T-helper 2 cell treated with Interferon-gamma antibody and Interleukin-4, amounts not matched to agents 5 μg/mL and 100 μg/mL, for 36 hours (primary cell): Measurements from ENCODE around the gene IFI16.

Experiments used
- DNase-seq: peaks from one replicate; pipeline ENCODE4 v3.0.0; 2021; ENCODE audit warnings: low spot score
- H3K27ac Mint-ChIP-seq: one replicate; pipeline ENCODE4 v1.8.0; 2021; ENCODE audit warnings: mild to moderate bottlenecking, mixed read lengths
- H3K27me3 Mint-ChIP-seq: one replicate; pipeline ENCODE4 v1.8.0; 2021; ENCODE audit warnings: low read depth, mixed read lengths
- H3K36me3 Mint-ChIP-seq: one replicate; pipeline ENCODE4 v1.8.0; 2021; ENCODE audit warnings: low read depth, mixed read lengths
- H3K4me1 Mint-ChIP-seq: one replicate; pipeline ENCODE4 v1.8.0; 2021; ENCODE audit warnings: low read depth, mixed read lengths
- H3K4me3 Mint-ChIP-seq: one replicate; pipeline ENCODE4 v1.8.0; 2022; ENCODE audit warnings: mild to moderate bottlenecking, moderate library complexity, mixed read lengths
- H3K9me3 Mint-ChIP-seq: one replicate; pipeline ENCODE4 v1.8.0; 2021; ENCODE audit warnings: mixed read lengths

IFI16 gene

DNA sequence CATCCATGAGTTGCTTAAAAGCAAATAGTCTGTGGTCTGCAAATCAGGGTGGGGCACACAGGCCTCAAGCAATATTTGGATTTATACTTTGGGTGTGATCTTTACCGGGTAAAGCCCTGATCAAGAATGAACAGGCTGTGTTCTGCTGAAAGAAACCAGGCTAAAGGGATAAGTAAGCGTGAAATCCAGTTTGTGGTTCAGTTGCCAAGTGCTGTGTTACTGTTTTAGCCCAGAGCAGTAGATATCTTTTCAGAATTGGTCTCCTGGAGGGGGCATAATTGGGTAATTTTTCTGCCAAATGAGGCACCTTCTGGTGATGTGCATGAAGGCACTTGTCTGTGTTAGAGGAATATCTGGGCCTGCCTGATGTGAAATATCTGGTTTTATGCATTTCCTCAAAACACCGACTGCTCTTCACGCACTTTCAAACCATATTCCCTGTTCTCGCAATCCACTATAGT is 45.5 kb downstream of the IFI16 start:
- Mint-ChIP-seq H3K36me3 (peaks cover 74% of the 10 kb centered on the region), H3K4me1 (peaks cover 48% of the 10 kb centered on the region), H3K27ac (peak overlapping the region; percentile 27), H3K27me3 (no peaks in the 10 kb centered on the region), H3K4me3 (peak overlapping the region; percentile 22), H3K9me3 (no peaks in the 10 kb centered on the region)
- no peak for DNase-seq

DNA sequence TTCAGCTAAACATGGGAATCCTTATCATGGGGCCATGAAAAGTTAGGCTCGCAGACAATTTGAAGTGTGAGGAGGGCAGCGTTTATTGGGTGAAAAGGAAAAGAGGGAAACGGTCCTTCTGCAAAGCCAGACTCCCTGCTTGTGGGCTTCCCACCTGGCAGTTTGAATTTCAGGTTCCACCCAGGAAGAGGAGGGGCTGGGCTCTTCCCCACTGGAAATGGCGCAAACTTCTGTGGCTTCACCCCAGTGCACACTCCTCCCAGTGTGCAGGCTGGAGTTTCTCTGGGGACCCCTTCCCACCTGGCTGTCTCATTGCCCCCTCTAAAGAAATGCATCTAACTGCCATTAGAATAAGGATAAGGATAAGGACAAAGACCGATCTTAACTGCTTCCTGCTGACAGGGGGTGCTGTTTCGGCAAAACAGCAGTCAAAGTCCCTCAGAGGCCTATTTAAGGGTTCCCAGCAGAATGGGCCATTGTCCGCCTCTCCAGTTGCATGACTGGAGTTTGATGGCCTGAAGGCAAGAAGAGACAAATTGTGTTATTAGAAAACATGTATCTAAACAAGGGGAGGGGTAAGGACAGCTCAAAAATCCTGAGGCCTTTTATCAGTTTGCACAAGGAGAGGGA is 46.5 kb downstream of the IFI16 start:
- H3K4me3 Mint-ChIP-seq = no peak overlapping the region
- peak overlapping the region; percentile 64 for H3K27ac Mint-ChIP-seq
- H3K36me3 Mint-ChIP-seq = peaks cover 68% of the 10 kb centered on the region

DNA sequence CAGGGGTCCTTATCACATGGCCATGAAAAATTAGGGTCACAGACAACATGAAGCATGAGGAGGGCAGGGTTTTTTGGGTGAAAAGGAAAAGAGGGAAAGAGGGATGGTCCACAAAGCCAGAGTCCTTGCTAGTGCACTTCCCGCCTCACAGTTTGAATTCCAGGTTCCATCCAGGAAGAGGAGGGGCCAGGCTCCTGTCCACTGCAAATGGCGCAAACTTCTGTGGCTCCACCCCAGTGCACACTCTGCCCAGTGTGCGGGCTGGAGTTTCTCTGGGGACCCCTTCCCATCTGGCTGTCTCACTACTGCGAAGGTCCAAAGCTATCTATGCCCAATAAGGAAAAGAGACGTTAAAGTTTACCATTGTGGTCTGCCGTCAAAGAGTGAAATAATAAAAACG is 49.0 kb downstream of the IFI16 start:
- DNase-seq = no peak
- peaks cover 32% of the 10 kb centered on the region for H3K4me1 Mint-ChIP-seq
- no peak overlapping the region for H3K4me3 Mint-ChIP-seq
- H3K36me3 Mint-ChIP-seq = peaks cover 59% of the 10 kb centered on the region
- H3K27ac Mint-ChIP-seq = no peak overlapping the region
- H3K27me3 Mint-ChIP-seq = no peaks in the 10 kb centered on the region
- H3K9me3 Mint-ChIP-seq = no peaks in the 10 kb centered on the region

More for the DNA sequence above, 46.5 kb downstream of the IFI16 start:
- Mint-ChIP-seq H3K27me3 (no peaks in the 10 kb centered on the region), H3K9me3 (no peaks in the 10 kb centered on the region), H3K4me1 (peaks cover 47% of the 10 kb centered on the region)
- no peak for DNase-seq

DNA sequence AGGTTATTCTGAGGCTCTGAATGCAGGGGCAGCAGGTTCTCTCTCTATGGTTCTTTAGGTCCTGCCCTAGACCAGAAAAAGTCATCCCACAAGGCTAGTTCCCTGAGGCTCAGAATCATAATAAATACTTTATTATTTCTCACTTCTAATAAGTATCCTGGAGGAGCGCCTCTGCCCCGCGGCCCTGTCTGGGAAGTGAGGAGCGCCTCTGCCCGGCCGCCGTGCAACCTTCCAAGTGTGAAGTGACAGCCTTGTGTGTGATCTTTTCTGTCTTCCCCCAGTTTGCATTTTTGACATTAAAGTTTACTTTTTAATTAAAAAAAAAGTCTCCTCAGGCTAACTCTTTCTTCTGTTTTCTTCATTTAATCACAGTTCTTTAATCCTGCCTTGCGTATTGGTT is 55.4 kb downstream of the IFI16 start:
- Mint-ChIP-seq H3K4me3 (no peak overlapping the region), H3K4me1 (peaks cover 34% of the 10 kb centered on the region), H3K27me3 (no peaks in the 10 kb centered on the region)

DNA sequence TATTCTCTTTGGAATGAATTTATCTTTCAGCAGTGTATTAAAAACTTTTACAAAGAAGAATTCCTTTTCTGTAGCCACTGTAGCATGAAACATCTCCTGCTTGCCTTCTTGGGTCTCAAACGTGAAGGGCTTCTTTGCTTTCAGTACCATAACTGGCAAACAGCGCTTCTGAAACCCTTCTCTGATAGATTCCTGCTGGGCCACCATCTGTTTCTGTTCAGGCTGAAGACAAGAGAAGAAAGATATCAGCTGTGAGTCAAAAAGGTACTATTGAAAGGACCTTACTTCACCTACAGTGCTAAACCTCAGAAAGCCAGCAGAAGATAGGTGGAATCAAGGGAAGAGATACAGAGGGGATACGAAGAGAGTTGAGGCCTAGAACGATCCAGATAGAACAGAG is 56.4 kb downstream of the IFI16 start:
- peaks cover 42% of the 10 kb centered on the region for H3K36me3 Mint-ChIP-seq
- no peak overlapping the region for H3K4me3 Mint-ChIP-seq
- peaks cover 36% of the 10 kb centered on the region for H3K4me1 Mint-ChIP-seq
- no peak for DNase-seq
- no peaks in the 10 kb centered on the region for H3K9me3 Mint-ChIP-seq
- peak overlapping the region; percentile 28 for H3K27ac Mint-ChIP-seq
- no peaks in the 10 kb centered on the region for H3K27me3 Mint-ChIP-seq

More for the DNA sequence above, 55.4 kb downstream of the IFI16 start:
- DNase-seq = no peak
- Mint-ChIP-seq H3K36me3 (peaks cover 44% of the 10 kb centered on the region), H3K9me3 (no peaks in the 10 kb centered on the region), H3K27ac (no peak overlapping the region)

DNA sequence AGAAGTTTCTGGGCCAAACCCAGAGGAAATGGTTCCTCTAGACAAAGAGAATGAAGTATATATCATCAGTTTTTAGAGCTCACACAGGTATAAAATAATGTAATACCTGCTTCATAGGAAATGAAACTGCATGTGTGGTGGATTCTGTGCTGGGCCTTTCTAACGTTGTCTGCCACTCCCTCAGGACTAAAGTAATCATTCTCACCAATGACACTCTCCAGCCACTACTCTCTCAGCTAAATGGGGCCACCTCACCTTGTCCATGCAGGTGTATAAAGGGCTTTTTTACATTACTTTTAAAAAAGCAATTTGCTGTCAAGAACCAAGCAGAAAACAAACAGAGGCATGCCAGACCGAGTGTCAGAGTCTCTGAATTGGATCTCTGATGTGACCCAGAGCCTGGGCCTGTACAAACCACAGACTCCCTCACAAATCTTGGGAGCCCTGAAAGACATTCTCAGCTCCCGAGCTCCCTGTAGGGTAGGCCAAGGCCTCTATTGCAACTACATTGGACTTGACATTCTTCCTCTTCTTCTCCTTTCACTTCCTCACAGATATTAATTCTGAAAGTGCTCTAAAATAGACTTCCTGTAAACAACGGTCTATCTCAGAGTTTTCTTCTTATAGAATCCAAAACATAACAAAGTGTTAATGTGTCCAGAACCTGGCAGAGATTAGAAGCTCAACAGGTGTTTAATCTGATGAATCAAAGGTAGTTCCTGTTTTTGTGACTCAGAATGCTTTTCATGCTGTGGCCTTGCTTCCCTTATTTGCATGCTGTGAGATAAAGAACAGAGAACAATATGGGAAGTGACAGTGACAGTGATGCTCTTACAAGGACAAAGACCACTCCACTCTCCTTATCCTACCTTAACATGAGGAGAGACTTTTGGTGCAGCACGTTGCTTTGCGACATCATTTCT is 58.3 kb downstream of the IFI16 start:
- Mint-ChIP-seq H3K4me3 (peak overlapping the region; percentile 85), H3K27me3 (no peaks in the 10 kb centered on the region), H3K36me3 (peaks cover 41% of the 10 kb centered on the region), H3K4me1 (peaks cover 48% of the 10 kb centered on the region), H3K27ac (peak overlapping the region; percentile 95), H3K9me3 (no peaks in the 10 kb centered on the region)
- no peak for DNase-seq

DNA sequence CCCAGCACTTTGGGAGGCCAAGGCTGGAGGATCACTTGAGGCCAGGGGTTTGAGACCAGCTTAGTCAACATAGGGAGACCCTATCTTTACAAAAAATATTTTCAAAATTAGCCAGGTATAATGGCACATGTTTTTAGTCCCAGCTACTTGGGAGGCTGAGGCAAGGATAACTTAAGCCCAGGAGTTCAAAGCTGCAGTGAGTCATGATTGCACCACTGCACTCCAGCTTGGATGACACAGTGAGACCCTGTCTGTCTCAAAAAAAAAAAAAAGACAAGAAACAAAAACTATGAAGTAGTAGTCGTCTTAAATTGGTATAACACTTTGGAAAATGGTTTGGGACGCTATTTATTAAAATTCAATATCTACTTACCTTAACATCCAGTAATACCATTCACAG is 59.2 kb downstream of the IFI16 start:
- no peak for DNase-seq
- H3K4me1 Mint-ChIP-seq = peaks cover 51% of the 10 kb centered on the region
- no peaks in the 10 kb centered on the region for H3K9me3 Mint-ChIP-seq
- peak overlapping the region; percentile 95 for H3K27ac Mint-ChIP-seq
- no peaks in the 10 kb centered on the region for H3K27me3 Mint-ChIP-seq
- no peak overlapping the region for H3K4me3 Mint-ChIP-seq
- H3K36me3 Mint-ChIP-seq = peaks cover 36% of the 10 kb centered on the region

DNA sequence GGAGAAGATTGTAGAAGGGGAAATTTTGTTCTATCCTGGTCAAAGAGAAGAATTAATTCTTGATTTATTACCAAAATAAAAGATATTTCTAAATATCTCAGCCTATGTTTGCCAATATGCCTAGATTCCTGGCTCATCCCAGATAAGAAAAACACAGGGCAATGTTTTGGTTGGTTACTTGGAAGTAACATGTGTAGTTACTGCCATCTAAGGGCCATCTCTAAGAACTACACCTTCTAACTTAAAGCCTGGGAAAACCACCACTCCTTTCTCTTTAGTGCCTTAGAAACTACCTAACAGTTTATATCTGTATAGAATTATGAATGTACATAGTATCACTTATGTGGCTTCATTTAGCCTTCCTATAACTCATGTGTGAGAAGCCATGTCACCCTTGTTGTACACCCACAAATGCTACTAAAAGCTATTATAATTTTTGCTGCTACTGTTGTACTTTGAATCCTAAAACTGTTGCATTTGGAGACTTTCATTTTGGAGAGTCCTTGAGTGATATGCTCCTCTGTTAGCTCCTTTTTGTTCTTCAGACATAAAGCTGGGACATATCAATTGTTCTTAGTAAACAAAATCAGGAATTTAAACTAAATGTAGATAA is 62.4 kb downstream of the IFI16 start:
- Mint-ChIP-seq H3K27ac (peak overlapping the region; percentile 26), H3K4me1 (peaks cover 60% of the 10 kb centered on the region), H3K4me3 (peak overlapping the region; percentile 8), H3K36me3 (peaks cover 22% of the 10 kb centered on the region), H3K9me3 (no peaks in the 10 kb centered on the region), H3K27me3 (no peaks in the 10 kb centered on the region)
- no peak for DNase-seq

DNA sequence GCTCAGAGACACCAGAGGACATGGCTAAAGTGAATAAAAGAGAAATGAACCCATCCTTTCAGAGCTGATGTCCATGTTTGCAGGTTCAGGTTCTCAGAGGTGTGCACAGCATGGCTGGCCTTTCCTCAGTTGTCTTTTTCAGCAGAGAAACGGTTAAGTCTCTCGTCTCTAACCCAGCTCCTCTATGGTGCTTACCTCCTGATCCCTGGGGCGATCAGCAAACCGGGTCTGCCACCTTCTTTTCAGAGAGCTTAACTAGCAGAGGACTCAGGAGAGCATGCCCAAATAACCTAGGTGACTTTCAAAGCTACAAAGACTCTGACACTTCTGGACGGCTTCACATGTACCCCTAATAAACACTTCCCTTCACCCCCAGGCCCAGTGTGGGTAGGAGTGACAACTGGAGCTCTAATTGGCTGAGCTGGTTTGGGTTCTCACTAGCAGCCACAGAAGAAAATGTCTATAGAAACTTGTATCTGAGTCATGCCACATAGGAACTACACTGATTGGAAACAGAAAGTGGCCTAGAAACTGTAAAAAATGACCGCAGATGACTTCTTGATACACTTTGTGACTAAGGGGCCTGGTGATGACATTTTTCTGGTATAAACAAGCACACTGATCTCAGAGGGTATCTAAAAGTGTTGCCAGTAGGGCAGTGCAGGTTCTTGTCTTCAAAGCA is 66.9 kb downstream of the IFI16 start, which contains the start of gene AIM2:
Gene AIM2 (minus strand): TSS at position 329 of the 682 bp plus-strand sequence. CDS start 3,267 bp downstream, outside the sequence.
- Mint-ChIP-seq H3K4me1 (peaks cover 48% of the 10 kb centered on the region), H3K9me3 (peaks cover 6% of the 10 kb centered on the region), H3K36me3 (peaks cover 10% of the 10 kb centered on the region), H3K4me3 (peak within 1 kb of the TSS; percentile 90), H3K27me3 (no peaks in the 10 kb centered on the region), H3K27ac (peak within 1 kb of the TSS; percentile 97)
- peak; percentile 82 for DNase-seq

DNA sequence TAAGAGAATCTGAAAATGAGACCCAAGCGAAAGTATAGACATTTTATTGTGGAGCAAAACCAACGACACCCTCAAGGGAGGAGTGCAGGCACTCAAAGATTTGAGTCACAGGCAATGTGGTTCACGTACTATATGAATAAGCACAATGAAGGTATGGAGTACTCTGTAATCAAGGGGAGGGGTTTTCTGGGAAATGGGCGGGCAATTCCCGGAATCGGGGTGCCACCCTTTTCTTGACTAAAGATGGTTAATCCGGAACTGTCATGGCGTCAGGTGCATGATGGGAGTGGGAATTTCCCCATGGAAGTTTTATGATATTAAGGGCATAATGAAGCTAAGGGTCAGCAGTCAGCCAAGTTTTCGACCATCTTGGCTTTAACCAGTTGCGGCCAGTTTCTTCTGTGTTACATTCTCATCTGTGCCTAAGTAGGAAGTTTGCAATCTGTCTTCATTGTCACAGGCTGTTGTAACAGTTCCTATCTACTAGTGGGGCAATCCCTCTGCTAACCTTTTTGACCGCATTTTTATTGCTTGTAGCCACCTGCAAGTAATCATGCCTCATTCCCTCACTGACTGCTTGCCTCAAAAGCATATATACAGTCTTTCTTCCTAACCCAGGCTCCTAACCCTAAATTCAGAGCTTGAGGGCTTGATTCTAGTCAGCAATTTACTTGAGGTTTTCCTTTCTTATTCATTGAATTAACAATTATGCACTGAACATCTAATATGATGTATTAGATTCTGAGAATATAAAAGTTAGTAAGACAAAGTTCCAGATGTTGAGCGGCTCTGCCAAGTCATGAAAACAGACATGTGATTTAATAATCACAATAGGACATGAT is 67.6 kb downstream of the IFI16 start:
- H3K36me3 Mint-ChIP-seq = peaks cover 7% of the 10 kb centered on the region
- peak; percentile 97 for DNase-seq
- H3K27me3 Mint-ChIP-seq = no peaks in the 10 kb centered on the region
- H3K27ac Mint-ChIP-seq = peak overlapping the region; percentile 97
- H3K9me3 Mint-ChIP-seq = peaks cover 6% of the 10 kb centered on the region
- peak overlapping the region; percentile 90 for H3K4me3 Mint-ChIP-seq
- peaks cover 40% of the 10 kb centered on the region for H3K4me1 Mint-ChIP-seq

DNA sequence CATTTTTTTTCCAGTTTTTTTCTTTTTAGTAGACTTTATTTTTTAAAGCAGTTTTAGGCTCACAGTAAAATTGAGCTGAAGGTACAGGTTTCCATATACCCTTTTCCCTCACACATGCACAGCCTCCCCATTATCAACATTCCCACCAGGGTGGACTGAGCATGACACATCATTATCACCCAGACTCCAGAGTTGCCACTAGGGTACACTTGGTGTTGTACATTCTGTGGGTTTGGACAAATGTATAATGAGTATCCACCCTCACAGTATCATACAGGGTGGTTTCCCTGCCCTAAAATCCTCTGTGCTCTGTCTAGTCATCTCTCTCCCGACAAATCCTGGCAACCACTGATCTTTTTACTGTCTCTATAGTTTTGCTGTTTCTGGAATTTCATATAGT is 69.8 kb downstream of the IFI16 start:
- H3K4me3 Mint-ChIP-seq = no peak overlapping the region
- H3K27ac Mint-ChIP-seq = no peak overlapping the region

DNA sequence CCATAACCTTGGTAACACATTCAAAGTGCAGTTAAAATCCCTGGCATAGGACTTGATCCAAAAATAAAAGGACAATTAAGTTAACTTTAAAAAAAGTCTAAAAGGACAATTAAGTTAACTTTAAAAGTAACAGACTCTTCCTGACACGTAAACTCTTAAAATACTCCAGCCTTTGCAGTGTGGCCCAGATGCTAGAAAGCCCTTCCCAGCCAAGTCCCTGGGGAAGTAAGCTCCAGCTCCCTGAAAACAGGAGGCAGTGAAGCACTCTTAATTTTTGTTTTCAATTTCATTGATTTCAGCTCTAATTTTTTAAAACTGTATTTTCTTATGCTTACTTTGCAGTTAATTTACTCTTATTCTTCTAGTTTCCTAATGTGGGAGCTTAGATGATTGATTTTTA is 71.9 kb downstream of the IFI16 start:
- DNase-seq = no peak
- H3K4me3 Mint-ChIP-seq = no peak overlapping the region
- no peaks in the 10 kb centered on the region for H3K36me3 Mint-ChIP-seq
- no peaks in the 10 kb centered on the region for H3K27me3 Mint-ChIP-seq
- no peak overlapping the region for H3K27ac Mint-ChIP-seq
- peaks cover 21% of the 10 kb centered on the region for H3K4me1 Mint-ChIP-seq
- peaks cover 6% of the 10 kb centered on the region for H3K9me3 Mint-ChIP-seq

More for the DNA sequence above, 69.8 kb downstream of the IFI16 start:
- Mint-ChIP-seq H3K36me3 (peaks cover 1% of the 10 kb centered on the region), H3K9me3 (peaks cover 6% of the 10 kb centered on the region), H3K4me1 (peaks cover 33% of the 10 kb centered on the region), H3K27me3 (no peaks in the 10 kb centered on the region)
- no peak for DNase-seq

DNA sequence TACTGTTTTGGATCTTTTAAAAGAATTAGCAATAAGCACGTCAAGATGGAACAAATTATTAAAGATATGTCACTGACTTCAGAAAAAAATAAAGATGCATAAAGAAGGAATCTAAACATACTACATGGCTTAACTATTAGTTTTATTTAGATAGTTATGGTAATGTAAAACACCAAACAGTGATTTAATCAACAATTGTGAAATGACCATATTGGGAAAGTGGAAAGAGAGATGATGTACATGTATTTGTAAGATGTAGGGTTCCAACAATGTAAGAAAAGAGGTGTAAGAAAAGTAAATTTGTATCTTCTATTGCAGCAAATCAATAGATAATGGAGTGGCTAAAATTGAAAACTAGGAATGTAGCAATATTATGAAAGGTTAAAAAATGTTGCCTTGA is 73.3 kb downstream of the IFI16 start:
- no peak overlapping the region for H3K27ac Mint-ChIP-seq
- no peaks in the 10 kb centered on the region for H3K27me3 Mint-ChIP-seq
- no peak overlapping the region for H3K4me3 Mint-ChIP-seq
- no peaks in the 10 kb centered on the region for H3K36me3 Mint-ChIP-seq
- DNase-seq = no peak
- peaks cover 15% of the 10 kb centered on the region for H3K4me1 Mint-ChIP-seq
- H3K9me3 Mint-ChIP-seq = peaks cover 2% of the 10 kb centered on the region
